Measurements from ENCODE around the gene ZFAND6.

Gene ZFAND6

GRCh38 chr15:80186597-80186996 is 127.1 kb downstream of the ZFAND6 start:
- in situ Hi-C loops (cut with HindIII; ENCODE audit: low sequenced_read_pairs), result no loop called here
